CD4-positive, alpha-beta memory T cell (primary cell): ENCODE data around the gene SPEF2. TPM values are rescaled to one million over a fixed set of nuclear protein-coding genes. Genes with fewer than 3 reads are reported as not detected.

Experiments
- CTCF ChIA-PET: fragments of 350-600 bp; sonication (Branson Sonifier 250); formaldehyde crosslinking; loops from one replicate; lab custom pipeline; 2021; ENCODE audit warnings: inconsistent platforms; ENCODE audit not compliant: partially characterized antibody; lab: Charles Lee
- POLR2A ChIA-PET: fragments of 350-600 bp; sonication (Branson Sonifier 250); formaldehyde crosslinking; loops from one replicate; lab custom pipeline; 2021; ENCODE audit not compliant: partially characterized antibody; lab: Charles Lee
- DNase-seq, 5 donors: peaks; one replicate each; pipeline versions ENCODE4 v3.0.0 to v3.0.0-alpha.2; 2020 to 2022; ENCODE audit warnings: mixed read lengths in 1 of 5
- H3K27ac ChIP-seq: one replicate; pipeline ENCODE4 v1.7.0; 2013; ENCODE audit warnings: low read depth, low read length
- H3K27me3 ChIP-seq: 2 replicates; pipeline ENCODE4 v1.7.0; 2013; ENCODE audit warnings: mild to moderate bottlenecking, low read length, moderate library complexity; ENCODE audit not compliant: insufficient read depth
- H3K36me3 ChIP-seq: 2 replicates; pipeline ENCODE4 v1.7.0; 2013; ENCODE audit warnings: mild to moderate bottlenecking, low read length, moderate library complexity; ENCODE audit not compliant: insufficient read depth
- H3K4me1 ChIP-seq: 2 replicates; pipeline ENCODE4 v1.7.0; 2013; ENCODE audit warnings: mild to moderate bottlenecking, low read length, moderate library complexity; ENCODE audit not compliant: insufficient read depth
- H3K4me3 ChIP-seq, 2 donors: one replicate each; pipeline ENCODE4 v1.7.0; 2013; ENCODE audit warnings: low read length in 2 of 2, mild to moderate bottlenecking in 1 of 2
- H3K9me3 ChIP-seq, 2 donors: one replicate each; pipeline ENCODE4 v1.7.0; 2013; ENCODE audit warnings: low read length in 2 of 2, control low read depth in 1 of 2; ENCODE audit not compliant: control insufficient read depth in 1 of 2
- H3K27ac Mint-ChIP-seq, 7 donors: one replicate each; pipeline ENCODE4 v1.8.0; 2020 to 2021; ENCODE audit warnings: mixed read lengths in 7 of 7, mild to moderate bottlenecking in 6 of 7, inconsistent platforms in 3 of 7, moderate library complexity in 3 of 7
- H3K27me3 Mint-ChIP-seq, 2 donors: one replicate each; pipeline ENCODE4 v1.8.0; 2020 to 2021; ENCODE audit warnings: mixed read lengths in 2 of 2
- H3K36me3 Mint-ChIP-seq, 2 donors: one replicate each; pipeline ENCODE4 v1.8.0; 2020 to 2021; ENCODE audit warnings: mixed read lengths in 2 of 2, inconsistent platforms in 1 of 2, mild to moderate bottlenecking in 1 of 2
- H3K4me1 Mint-ChIP-seq, 4 donors: one replicate each; pipeline ENCODE4 v1.8.0; 2020 to 2021; ENCODE audit warnings: mixed read lengths in 4 of 4, mild to moderate bottlenecking in 1 of 4
- H3K4me3 Mint-ChIP-seq, 8 donors: one replicate each; pipeline ENCODE4 v1.8.0; 2020 to 2021; ENCODE audit warnings: mixed read lengths in 8 of 8, mild to moderate bottlenecking in 7 of 8, moderate library complexity in 6 of 8, inconsistent platforms in 3 of 8
- H3K9me3 Mint-ChIP-seq, 8 donors: one replicate each; pipeline ENCODE4 v1.8.0; 2020 to 2021; ENCODE audit warnings: mixed read lengths in 8 of 8, mild to moderate bottlenecking in 5 of 8, inconsistent platforms in 3 of 8, moderate library complexity in 1 of 8
- intact Hi-C: fragments of 100-400 bp; cut with micrococcal nuclease; formaldehyde crosslinking; loops from one replicate; pipeline ENCODE4 v1.15.1; 2023
- polyA plus RNA-seq, 2 donors: library from polyadenylated mRNA; unstranded; fragments of 300-500 nt; fragmentation: Illumina TruSeq; gene quantifications; one replicate each; pipeline ENCODE4 v1.2.3, GENCODE V29; 2021
- total RNA-seq, 2 experiments: library from RNA; stranded (reverse); gene quantifications; one replicate each; pipeline ENCODE4 v1.2.3, GENCODE V29; 2021

Gene SPEF2
- total and polyA plus RNA-seq, 4 experiments from 2014 or later: 4.0 to 15.4 (median 10.2) TPM

DNA sequence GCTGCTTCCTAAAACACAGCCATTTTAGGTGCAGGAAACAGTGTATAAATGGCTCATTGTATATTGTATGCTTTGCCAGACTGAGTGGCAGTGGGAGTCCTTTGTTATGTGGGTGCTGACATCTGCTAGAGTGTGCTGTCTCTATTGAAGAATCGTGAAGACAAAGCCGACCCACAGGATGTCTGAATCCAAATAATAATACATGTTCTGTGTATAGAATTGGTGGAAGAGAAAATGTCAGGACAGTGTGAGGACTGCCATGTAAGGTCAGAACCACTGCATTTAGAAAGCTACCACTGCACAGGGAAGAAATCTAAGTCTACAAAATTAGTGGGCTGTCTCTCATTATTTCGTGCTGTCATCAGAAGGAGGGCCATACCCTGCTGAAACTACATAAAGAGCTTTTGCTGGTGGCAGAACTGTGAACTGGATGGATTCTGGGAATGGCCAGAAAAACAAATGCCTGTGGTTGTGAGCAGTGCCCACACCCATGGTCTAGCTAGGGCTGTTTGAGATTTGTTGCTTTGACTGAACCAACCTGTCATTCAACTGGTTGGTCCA lies 241.5 kb downstream of the SPEF2 start:
- intact Hi-C loops: loop anchor here (1.0 to 10.0 kb wide), 6 partner anchors 22 to 386 kb away; partner anchors contain the start of gene NADK2
- CTCF ChIA-PET: interaction anchor here (0.9 to 16.0 kb wide), 18 partner anchors 11 to 241 kb away, joined by 3 to 325 read pairs (median 6); partner anchors contain the start of gene SPEF2

DNA sequence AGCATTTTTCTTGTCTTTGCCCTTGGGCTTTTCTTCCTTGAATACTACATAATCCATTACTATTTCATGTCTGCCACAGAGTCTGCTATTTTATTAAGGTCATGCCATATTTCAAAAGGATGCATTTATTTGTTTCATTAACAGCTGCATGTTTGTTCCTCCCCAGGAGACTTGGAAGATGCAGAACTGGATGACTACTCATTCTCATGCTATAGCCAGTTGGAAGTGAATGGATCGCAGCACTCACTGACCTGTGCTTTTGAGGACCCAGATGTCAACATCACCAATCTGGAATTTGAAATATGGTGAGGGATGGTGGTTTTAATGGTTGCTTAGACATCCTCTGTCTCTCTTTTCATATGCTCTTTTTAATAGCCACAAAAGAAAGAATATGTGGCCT lies 243.0 kb downstream of the SPEF2 start:
- intact Hi-C loops: loop anchor here (1.0 kb wide), 1 partner anchor 9 kb away; no protein-coding TSS in a partner anchor
- DNase-seq: no peak
- H3K36me3 ChIP-seq: peaks cover 60% of the 10 kb centered on the region
- Mint-ChIP-seq H3K4me1 (peaks cover 36 to 73% (median 45%) of the 10 kb centered on the region in 4 donors), H3K36me3 (peaks cover 85 to 87% of the 10 kb centered on the region in 2 donors), H3K27me3 (no peaks in the 10 kb centered on the region), H3K4me3 (peak overlapping the region; percentile 91 to 98 (median 96)), H3K27ac (peak overlapping the region; percentile 91 to 98 (median 96)), H3K9me3 (peaks cover 0 to 10% (median 1%) of the 10 kb centered on the region in 8 donors)
- CTCF ChIA-PET: interaction anchor here (1.2 to 16.0 kb wide), 7 partner anchors 37 to 210 kb away, joined by 3 to 325 read pairs (median 13); no protein-coding TSS in a partner anchor
- H3K27me3 ChIP-seq: no peaks in the 10 kb centered on the region
- peak overlapping the region; percentile 97 for H3K27ac ChIP-seq
- H3K9me3 ChIP-seq: no peaks in the 10 kb centered on the region
- peak overlapping the region; percentile 82 to 85 for H3K4me3 ChIP-seq
- H3K4me1 ChIP-seq: peaks cover 49% of the 10 kb centered on the region
- POLR2A ChIA-PET: interaction anchor here (0.6 to 19.9 kb wide), 11 partner anchors 4 to 945 kb away, joined by 3 to 2275 read pairs (median 437); partner anchors contain the start of genes BRIX1, IL7R and RAD1

More for the DNA sequence above, 241.5 kb downstream of the SPEF2 start:
- H3K27ac ChIP-seq: peak overlapping the region; percentile 97
- H3K27me3 ChIP-seq: no peaks in the 10 kb centered on the region
- H3K4me3 Mint-ChIP-seq: peak overlapping the region; percentile 91 to 98 (median 96)
- H3K9me3 ChIP-seq: no peaks in the 10 kb centered on the region
- no peaks in the 10 kb centered on the region for H3K27me3 Mint-ChIP-seq
- DNase-seq: peak; percentile 57 to 76 (median 69)
- H3K27ac Mint-ChIP-seq: peak overlapping the region; percentile 88 to 98 (median 96)
- peak overlapping the region; percentile 82 to 85 for H3K4me3 ChIP-seq
- H3K4me1 Mint-ChIP-seq: peaks cover 39 to 73% (median 47%) of the 10 kb centered on the region in 4 donors
- peaks cover 72 to 78% of the 10 kb centered on the region in 2 donors for H3K36me3 Mint-ChIP-seq
- peaks cover 56% of the 10 kb centered on the region for H3K4me1 ChIP-seq
- POLR2A ChIA-PET: interaction anchor here (0.6 to 19.9 kb wide), 21 partner anchors 2 to 383 kb away, joined by 3 to 2275 read pairs (median 9); partner anchors contain the start of genes IL7R and NADK2
- H3K9me3 Mint-ChIP-seq: peaks cover 0 to 6% (median 0%) of the 10 kb centered on the region in 8 donors
- peaks cover 54% of the 10 kb centered on the region for H3K36me3 ChIP-seq

DNA sequence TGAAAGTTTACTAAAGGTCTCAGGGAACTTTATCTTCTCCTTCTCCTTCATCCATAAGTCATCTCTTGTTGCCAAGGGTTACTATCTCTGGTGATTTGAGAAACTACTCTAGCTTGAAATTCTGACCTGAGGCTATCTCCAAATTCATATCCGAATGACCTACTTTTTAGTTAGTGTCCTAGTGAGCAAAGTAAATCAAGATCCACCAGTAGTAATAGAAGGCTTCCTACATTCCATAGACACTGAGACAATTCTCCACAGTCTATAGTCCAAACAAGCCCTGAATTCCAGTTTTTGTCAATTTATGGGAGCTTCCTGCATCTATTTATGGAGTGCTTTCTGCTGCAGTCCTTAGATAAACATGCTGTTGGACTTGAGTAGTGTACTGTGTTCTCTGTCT lies 244.1 kb downstream of the SPEF2 start:
- H3K9me3 Mint-ChIP-seq: peaks cover 0 to 10% (median 2%) of the 10 kb centered on the region in 8 donors

DNA sequence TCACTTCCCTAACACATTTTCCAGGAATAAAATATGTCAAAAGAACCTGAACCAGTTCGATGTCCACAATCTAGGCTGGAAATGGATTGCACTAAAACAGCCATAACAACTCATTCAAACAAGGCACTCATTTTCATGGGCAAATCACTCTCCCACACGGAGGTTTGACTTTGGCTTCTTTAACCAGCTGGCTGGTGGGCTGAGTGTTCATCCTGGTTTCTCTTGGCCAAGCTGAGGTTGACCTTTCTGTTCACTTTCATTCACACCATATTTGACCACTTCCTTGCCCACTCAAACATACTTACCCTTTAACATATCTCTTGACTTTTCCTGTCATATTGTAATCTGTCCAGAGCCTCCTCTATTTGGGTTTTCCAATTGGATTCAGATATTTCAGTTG lies 244.5 kb downstream of the SPEF2 start:
- no peak for DNase-seq
- H3K4me3 Mint-ChIP-seq: peak overlapping the region; percentile 91 to 98 (median 96)
- peaks cover 39 to 71% (median 49%) of the 10 kb centered on the region in 4 donors for H3K4me1 Mint-ChIP-seq
- peak overlapping the region; percentile 82 to 98 (median 96) for H3K27ac Mint-ChIP-seq
- Histone ChIP-seq H3K27ac (peak overlapping the region; percentile 97), H3K36me3 (peaks cover 67% of the 10 kb centered on the region), H3K27me3 (no peaks in the 10 kb centered on the region), H3K4me1 (peaks cover 54% of the 10 kb centered on the region), H3K4me3 (peak overlapping the region; percentile 82 to 85), H3K9me3 (no peaks in the 10 kb centered on the region)
- CTCF ChIA-PET: interaction anchor here (1.0 to 16.0 kb wide), 11 partner anchors 8 to 83 kb away, joined by 3 to 325 read pairs (median 5); no protein-coding TSS in a partner anchor
- POLR2A ChIA-PET: interaction anchor here (1.2 to 19.9 kb wide), 9 partner anchors 5 to 94 kb away, joined by 3 to 2275 read pairs (median 454); partner anchors contain the start of gene IL7R
- H3K36me3 Mint-ChIP-seq: peaks cover 89 to 96% of the 10 kb centered on the region in 2 donors
- peaks cover 0 to 10% (median 2%) of the 10 kb centered on the region in 8 donors for H3K9me3 Mint-ChIP-seq
- intact Hi-C loops: no loop called here
- no peaks in the 10 kb centered on the region for H3K27me3 Mint-ChIP-seq

More for the DNA sequence above, 244.1 kb downstream of the SPEF2 start:
- Mint-ChIP-seq H3K36me3 (peaks cover 91 to 96% of the 10 kb centered on the region in 2 donors), H3K27ac (peak overlapping the region; percentile 91 to 98 (median 96)), H3K4me3 (peak overlapping the region; percentile 91 to 98 (median 96)), H3K27me3 (no peaks in the 10 kb centered on the region), H3K4me1 (peaks cover 36 to 71% (median 46%) of the 10 kb centered on the region in 4 donors)
- H3K4me3 ChIP-seq: peak overlapping the region; percentile 82 to 85
- CTCF ChIA-PET: interaction anchor here (1.0 to 16.0 kb wide), 7 partner anchors 9 to 83 kb away, joined by 3 to 325 read pairs (median 3); no protein-coding TSS in a partner anchor
- H3K36me3 ChIP-seq: peaks cover 64% of the 10 kb centered on the region
- POLR2A ChIA-PET: interaction anchor here (1.2 to 19.9 kb wide), 9 partner anchors 5 to 93 kb away, joined by 3 to 2275 read pairs (median 454); partner anchors contain the start of gene IL7R
- H3K9me3 ChIP-seq: no peaks in the 10 kb centered on the region
- no peak for DNase-seq
- intact Hi-C loops: loop anchor here (1.0 kb wide), 1 partner anchor 8 kb away; no protein-coding TSS in a partner anchor
- H3K4me1 ChIP-seq: peaks cover 50% of the 10 kb centered on the region
- H3K27ac ChIP-seq: peak overlapping the region; percentile 97
- H3K27me3 ChIP-seq: no peaks in the 10 kb centered on the region

DNA sequence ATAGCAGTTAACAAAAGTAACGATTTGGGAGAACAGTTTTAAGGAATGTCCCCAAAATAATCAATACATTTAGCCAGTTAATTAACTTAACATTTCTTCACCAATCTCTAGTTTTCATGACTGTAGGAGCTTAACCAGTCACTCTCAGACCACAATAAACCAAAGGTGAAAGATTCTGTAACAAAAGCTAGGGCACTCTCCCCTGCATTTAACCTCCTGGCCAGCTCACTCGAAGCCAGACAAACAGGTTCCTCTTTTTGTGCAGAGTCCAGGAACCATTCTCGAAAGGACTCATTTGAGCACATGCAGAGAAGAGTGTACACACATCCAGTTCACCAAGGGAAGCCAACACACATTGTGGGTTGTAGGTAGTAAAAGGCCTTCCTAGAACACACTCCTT lies 245.5 kb downstream of the SPEF2 start:
- ChIA-PET CTCF (interaction anchor here (0.6 to 16.0 kb wide), 16 partner anchors 9 to 211 kb away, joined by 3 to 325 read pairs (median 4); no protein-coding TSS in a partner anchor), POLR2A (interaction anchor here (0.7 to 19.9 kb wide), 10 partner anchors 4 to 212 kb away, joined by 3 to 2275 read pairs (median 446); partner anchors contain the start of gene IL7R)
- peaks cover 43 to 81% (median 57%) of the 10 kb centered on the region in 4 donors for H3K4me1 Mint-ChIP-seq
- peaks cover 0 to 10% (median 2%) of the 10 kb centered on the region in 8 donors for H3K9me3 Mint-ChIP-seq
- intact Hi-C loops: no loop called here
- Histone ChIP-seq H3K9me3 (no peaks in the 10 kb centered on the region), H3K36me3 (peaks cover 77% of the 10 kb centered on the region), H3K27ac (peak overlapping the region; percentile 97), H3K4me3 (peak overlapping the region; percentile 82 to 85), H3K4me1 (peaks cover 64% of the 10 kb centered on the region), H3K27me3 (no peaks in the 10 kb centered on the region)
- peak overlapping the region; percentile 91 to 98 (median 96) for H3K4me3 Mint-ChIP-seq
- DNase-seq: peak in 2 of 5 donors; percentile 13 to 58
- H3K27ac Mint-ChIP-seq: peak overlapping the region; percentile 82 to 98 (median 95)
- no peaks in the 10 kb centered on the region for H3K27me3 Mint-ChIP-seq
- H3K36me3 Mint-ChIP-seq: peaks cover 90 to 96% of the 10 kb centered on the region in 2 donors
